ENCODE data around the gene FAM111B. TPM values are rescaled to one million over a fixed set of nuclear protein-coding genes. Genes with fewer than 3 reads are reported as not detected.
"Not testable (repeated sequence)": the region's sequence is repeated elsewhere in the genome, so short reads cannot be mapped to it uniquely, and the experiment has no call there.

The FAM111B gene
- total RNA-seq, 4 donors from 2014 or later: 0.19 to 2.4 (median 1.9) TPM; not detected in 1

- DNase-seq (ENCODE audit: low spot score) (no peak), ATAC-seq (ENCODE audit: low FRiP score) (no peak)
- TF ChIP-seq, protein P1, sequence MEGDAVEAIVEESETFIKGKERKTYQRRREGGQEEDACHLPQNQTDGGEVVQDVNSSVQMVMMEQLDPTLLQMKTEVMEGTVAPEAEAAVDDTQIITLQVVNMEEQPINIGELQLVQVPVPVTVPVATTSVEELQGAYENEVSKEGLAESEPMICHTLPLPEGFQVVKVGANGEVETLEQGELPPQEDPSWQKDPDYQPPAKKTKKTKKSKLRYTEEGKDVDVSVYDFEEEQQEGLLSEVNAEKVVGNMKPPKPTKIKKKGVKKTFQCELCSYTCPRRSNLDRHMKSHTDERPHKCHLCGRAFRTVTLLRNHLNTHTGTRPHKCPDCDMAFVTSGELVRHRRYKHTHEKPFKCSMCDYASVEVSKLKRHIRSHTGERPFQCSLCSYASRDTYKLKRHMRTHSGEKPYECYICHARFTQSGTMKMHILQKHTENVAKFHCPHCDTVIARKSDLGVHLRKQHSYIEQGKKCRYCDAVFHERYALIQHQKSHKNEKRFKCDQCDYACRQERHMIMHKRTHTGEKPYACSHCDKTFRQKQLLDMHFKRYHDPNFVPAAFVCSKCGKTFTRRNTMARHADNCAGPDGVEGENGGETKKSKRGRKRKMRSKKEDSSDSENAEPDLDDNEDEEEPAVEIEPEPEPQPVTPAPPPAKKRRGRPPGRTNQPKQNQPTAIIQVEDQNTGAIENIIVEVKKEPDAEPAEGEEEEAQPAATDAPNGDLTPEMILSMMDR (IDR thresholded peaks at IDR 0.05): no peak
These were observed 12.8 kb downstream of the FAM111B start for GRCh38 chr11:59119826-59120225.

DNA sequence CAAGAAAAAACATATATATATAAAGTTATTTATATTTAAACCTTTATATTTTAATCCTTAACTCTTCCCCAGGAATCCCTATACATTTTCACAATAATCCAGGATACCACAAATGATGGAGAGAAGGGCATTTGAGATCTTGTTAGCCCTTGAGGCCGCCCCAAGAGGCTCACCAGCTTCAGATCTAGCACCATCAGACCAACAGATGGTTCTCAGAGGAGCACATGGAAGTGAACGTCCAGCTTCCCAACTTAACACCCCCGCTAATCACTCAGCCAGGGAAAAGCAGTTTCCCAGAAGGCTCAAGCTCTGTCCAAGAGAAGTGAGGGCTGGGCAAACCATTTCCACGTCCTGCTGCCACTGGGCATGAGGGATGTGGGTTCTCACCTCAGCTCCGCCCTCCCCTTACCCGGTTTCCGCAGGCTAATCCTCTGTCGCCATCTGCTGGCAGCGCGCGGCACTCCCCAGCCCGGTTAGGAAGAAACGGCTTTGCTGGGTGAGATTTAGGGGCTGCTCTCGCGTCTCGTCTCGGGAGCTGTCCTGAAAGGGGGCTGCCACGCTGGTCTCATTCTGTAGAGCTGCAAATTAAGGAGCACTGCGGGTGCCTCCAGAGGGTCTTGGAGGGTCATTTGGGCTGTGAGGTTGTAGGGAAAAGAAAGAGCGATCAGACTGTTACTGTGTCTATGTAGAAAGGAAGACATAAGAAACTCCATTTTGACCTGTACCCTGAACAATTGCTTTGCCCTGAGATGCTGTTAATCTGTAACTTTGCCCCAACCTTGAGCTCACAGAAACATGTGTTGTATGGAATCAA, 28.8 kb downstream of the FAM111B start:
- DNase-seq (ENCODE audit: low spot score) (peak; percentile 86), ATAC-seq (ENCODE audit: low FRiP score) (peak; percentile 91)
- TF ChIP-seq, protein P1 (IDR thresholded peaks at IDR 0.05): peak in 1 of 3 donors; percentile 51

GRCh38 chr11:59136551-59136950, 29.5 kb downstream of the FAM111B start:
- not testable (repeated sequence) for DNase-seq (ENCODE audit: low spot score); ATAC-seq (ENCODE audit: low FRiP score)

DNA sequence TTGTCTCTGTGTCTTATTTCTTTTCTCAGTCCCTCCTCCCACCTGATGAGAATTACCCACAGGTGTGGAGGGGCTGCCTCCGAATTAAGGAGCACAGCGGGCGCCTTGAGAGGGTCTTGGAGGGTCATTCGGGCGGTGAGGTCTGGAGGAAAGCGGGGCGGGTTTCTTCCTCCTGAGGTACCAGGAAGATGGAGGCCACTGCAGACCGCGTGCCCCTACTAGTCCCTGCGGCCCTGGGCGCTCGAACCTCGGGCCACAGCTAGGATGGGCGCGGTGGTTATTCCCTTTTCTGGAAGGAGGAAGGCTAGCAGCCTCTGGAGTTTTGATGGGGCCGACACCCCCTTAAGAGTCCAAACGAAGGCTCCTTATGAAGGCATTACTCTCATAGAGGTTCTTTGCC, 30.2 kb downstream of the FAM111B start:
- ATAC-seq (ENCODE audit: low FRiP score) (no peak), DNase-seq (ENCODE audit: low spot score) (no peak)
- TF ChIP-seq, protein P1 (IDR thresholded peaks at IDR 0.05): no peak

- DNase-seq (ENCODE audit: low spot score) (no peak), ATAC-seq (ENCODE audit: low FRiP score) (no peak)
- TF ChIP-seq, protein P1 (IDR thresholded peaks at IDR 0.05): no peak
These were observed 31.6 kb downstream of the FAM111B start for GRCh38 chr11:59138643-59139042.

GRCh38 chr11:59141191-59141590, 34.2 kb downstream of the FAM111B start:
- TF ChIP-seq, protein P1 (IDR thresholded peaks at IDR 0.05): no peak
- DNase-seq (ENCODE audit: low spot score) (no peak), ATAC-seq (ENCODE audit: low FRiP score) (no peak)

DNA sequence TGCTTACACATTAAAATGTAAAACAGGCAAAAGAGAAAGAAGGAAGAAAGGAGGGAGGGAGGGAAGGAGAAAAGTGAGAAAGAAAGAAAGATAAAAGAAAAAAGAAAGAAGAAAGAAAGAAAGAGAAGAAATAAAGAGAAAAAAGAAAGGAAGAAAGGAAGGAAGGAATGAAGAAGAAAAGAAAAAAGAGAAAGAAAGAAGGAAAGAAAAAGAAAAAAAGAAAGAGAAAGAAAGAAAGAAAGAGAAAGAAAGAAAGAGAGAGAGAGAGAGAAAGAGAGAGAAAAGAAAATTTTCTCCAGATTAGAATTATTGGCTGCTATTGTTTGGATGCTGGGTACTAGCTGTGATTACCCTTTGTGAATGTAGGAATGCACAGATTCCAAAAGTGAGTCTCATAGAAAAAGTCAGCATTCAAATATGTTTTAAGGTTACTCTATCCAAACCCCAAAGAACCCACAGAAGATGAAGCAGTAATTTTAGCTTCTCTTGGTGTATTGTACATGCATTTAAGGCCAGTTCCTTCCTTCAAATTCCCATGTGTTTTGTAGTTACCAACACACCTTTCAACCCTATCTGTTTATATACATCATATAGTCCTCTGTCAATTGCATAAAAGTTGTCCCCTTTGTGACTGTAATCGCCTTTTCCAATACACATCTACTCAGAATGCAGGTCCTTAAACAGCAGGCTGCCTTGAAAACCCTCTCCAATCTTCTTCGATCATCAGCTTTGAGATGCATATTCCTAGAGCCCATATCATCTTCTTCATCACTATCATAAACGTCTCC, 34.8 kb downstream of the FAM111B start:
- DNase-seq (ENCODE audit: low spot score) (no peak), ATAC-seq (ENCODE audit: low FRiP score) (no peak)
- TF ChIP-seq, protein P1 (IDR thresholded peaks at IDR 0.05): no peak

Data from omental fat pad (tissue), 4 donors.